SK-N-SH (cell line): ENCODE data around the gene FAM43B. TPM values are rescaled to one million over a fixed set of nuclear protein-coding genes. Genes with fewer than 3 reads are reported as not detected.
A peak's percentile ranks its signal among the peaks of the same experiment; 100 is the strongest.

Experiments
- CTCF ChIA-PET: fragments of 300-600, 350-600 bp; formaldehyde crosslinking; extraction: SDS; loops from one replicate; lab custom pipeline; 2021; lab: Yijun Ruan, JAX
- POLR2A ChIA-PET: fragments of 350-600 bp; sonication (Branson Sonifier 250); formaldehyde crosslinking; extraction: SDS; loops from one replicate; lab custom pipeline; 2020; ENCODE audit warnings: antibody characterized with exemption, inconsistent platforms; lab: Yijun Ruan, JAX
- DNase-seq: peaks from one replicate; pipeline ENCODE4 v3.0.0; 2012
- H2AFZ ChIP-seq: fragments of 200-600 bp; sonication (generic); 2 replicates; pipeline ENCODE4 v1.8.1; 2016; ENCODE audit warnings: antibody characterized with exemption, mild to moderate bottlenecking, low read depth
- H3F3A ChIP-seq: fragments of 200-600 bp; sonication (generic); replicated peaks from 2 replicates; pipeline ENCODE3; 2016; ENCODE audit warnings: antibody characterized with exemption, mild to moderate bottlenecking; ENCODE audit not compliant: insufficient read depth
- H3K27ac ChIP-seq, 2 experiments: fragments of 200-500 bp in 1 of 2; fragments of 200-600 bp in 1 of 2; sonication (Bioruptor generic) in 1 of 2; sonication (generic), shearing (Covaris generic) in 1 of 2; 2 replicates each; pipeline versions ENCODE4 v1.5.1 to v1.6.1; 2014 to 2016; ENCODE audit warnings: low read depth in 2 of 2, inconsistent platforms in 1 of 2, low read length in 1 of 2, mild to moderate bottlenecking in 1 of 2, mixed read lengths in 1 of 2
- H3K27me3 ChIP-seq: fragments of 200-600 bp; sonication (generic), shearing (Covaris generic); 2 replicates; pipeline ENCODE4 v1.6.1; 2016; ENCODE audit warnings: mixed run types; ENCODE audit not compliant: insufficient read depth
- H3K36me3 ChIP-seq, 2 experiments: fragments of 200-500 bp in 1 of 2; fragments of 200-600 bp in 1 of 2; sonication (Bioruptor generic) in 1 of 2; sonication (generic) in 1 of 2; replicated peaks in 1 of 2; 2 replicates each; pipeline versions ENCODE3 to v1.5.1; 2014 to 2016; ENCODE audit warnings: low read length in 1 of 2, mild to moderate bottlenecking in 1 of 2; ENCODE audit not compliant: insufficient read depth in 2 of 2, control insufficient read depth in 1 of 2
- H3K4me1 ChIP-seq, 2 experiments: fragments of 200-500 bp in 1 of 2; fragments of 200-600 bp in 1 of 2; sonication (Bioruptor generic) in 1 of 2; sonication (generic), shearing (Covaris generic) in 1 of 2; 2 replicates each; pipeline versions ENCODE4 v1.5.1 to v1.6.1; 2014 to 2016; ENCODE audit warnings: low read depth in 1 of 2, low read length in 1 of 2, mixed run types in 1 of 2; ENCODE audit not compliant: insufficient read depth in 2 of 2, control insufficient read depth in 1 of 2
- H3K4me2 ChIP-seq: fragments of 200-600 bp; sonication (generic), shearing (Covaris generic); 2 replicates; pipeline ENCODE4 v1.6.1; 2017; ENCODE audit warnings: mixed run types
- H3K4me3 ChIP-seq, 2 experiments: fragments of 200-500 bp in 1 of 2; fragments of 200-600 bp in 1 of 2; sonication (Bioruptor generic) in 1 of 2; sonication (generic), shearing (Covaris generic) in 1 of 2; 2 replicates each; pipeline versions ENCODE4 v1.5.1 to v1.8.1; 2014 to 2016; ENCODE audit warnings: low read depth in 2 of 2, inconsistent platforms in 1 of 2, low read length in 1 of 2, mild to moderate bottlenecking in 1 of 2, mixed read lengths in 1 of 2, moderate library complexity in 1 of 2
- H3K79me2 ChIP-seq: fragments of 200-600 bp; sonication (generic); 2 replicates; pipeline ENCODE4 v1.8.1; 2017; ENCODE audit warnings: mild to moderate bottlenecking; ENCODE audit not compliant: insufficient read depth
- H3K9ac ChIP-seq: fragments of 200-600 bp; sonication (generic); 2 replicates; pipeline ENCODE4 v1.6.1; 2017; ENCODE audit warnings: mixed run types
- H3K9me2 ChIP-seq: fragments of 200-600 bp; sonication (generic); 2 replicates; pipeline ENCODE4 v1.6.1; 2017; ENCODE audit warnings: mixed run types
- H3K9me3 ChIP-seq: fragments of 200-600 bp; sonication (generic); 2 replicates; pipeline ENCODE4 v1.6.1; 2017; ENCODE audit warnings: mixed run types, mild to moderate bottlenecking, moderate library complexity
- H4K20me1 ChIP-seq: fragments of 200-600 bp; sonication (generic); 2 replicates; pipeline ENCODE4 v1.6.1; 2017; ENCODE audit warnings: mild to moderate bottlenecking, mixed run types; ENCODE audit not compliant: insufficient read depth
- ELF1 ChIP-seq: IDR thresholded peaks from 2 replicates; pipeline ENCODE4 v1.4.0; 2012
- EZH2phosphoT487 ChIP-seq: fragments of 200-600 bp; sonication (generic); IDR thresholded peaks from 2 replicates; pipeline ENCODE4 v1.6.1; 2017; ENCODE audit warnings: low read depth, mixed run types, mild to moderate bottlenecking, antibody characterized with exemption, moderate library complexity, borderline replicate concordance
- FOSL2 ChIP-seq: IDR thresholded peaks from 2 replicates; pipeline ENCODE4 v1.4.0; 2012; ENCODE audit warnings: low read depth, mild to moderate bottlenecking, moderate library complexity, borderline replicate concordance
- FOXJ3 ChIP-seq: sonication (generic); formaldehyde crosslinking; IDR thresholded peaks from 2 replicates; pipeline ENCODE4 v1.5.1; 2020; ENCODE audit warnings: mild to moderate bottlenecking, missing genetic modification reagents
- JUND ChIP-seq: IDR thresholded peaks from 2 replicates; pipeline ENCODE4 v1.4.0; 2012
- MEF2A ChIP-seq: IDR thresholded peaks from 2 replicates; pipeline ENCODE4 v1.4.0; 2012; ENCODE audit warnings: low read depth, borderline replicate concordance
- MXI1 ChIP-seq: IDR thresholded peaks from 2 replicates; pipeline ENCODE4 v1.6.1; 2012; ENCODE audit warnings: mild to moderate bottlenecking, low read depth, low read length, improper control_type of control experiment
- NFIC ChIP-seq: IDR thresholded peaks from 2 replicates; pipeline ENCODE4 v1.4.0; 2012; ENCODE audit warnings: borderline replicate concordance
- NRF1 ChIP-seq: IDR thresholded peaks from 2 replicates; pipeline ENCODE4 v1.6.1; 2012; ENCODE audit warnings: low read depth, mild to moderate bottlenecking, low read length
- POLR2AphosphoS5 ChIP-seq: IDR thresholded peaks from 2 replicates; pipeline ENCODE4 v1.6.1; 2012; ENCODE audit warnings: low read depth, low read length
- RAD21 ChIP-seq: IDR thresholded peaks from 2 replicates; pipeline ENCODE4 v1.6.1; 2012; ENCODE audit warnings: mild to moderate bottlenecking, low read length
- REST ChIP-seq: IDR thresholded peaks from 2 replicates; pipeline ENCODE4 v1.6.1; 2012; ENCODE audit warnings: mild to moderate bottlenecking, low read depth, low read length, moderate library complexity
- SIN3A ChIP-seq: IDR thresholded peaks from 2 replicates; pipeline ENCODE4 v1.6.1; 2012; ENCODE audit warnings: low read depth, mild to moderate bottlenecking, low read length, moderate library complexity, borderline replicate concordance
- TAF1 ChIP-seq: IDR thresholded peaks from 2 replicates; pipeline ENCODE4 v1.6.1; 2012; ENCODE audit warnings: low read depth, mild to moderate bottlenecking, low read length, moderate library complexity, borderline replicate concordance
- TEAD4 ChIP-seq: IDR thresholded peaks from 2 replicates; pipeline ENCODE4 v1.4.0; 2012; ENCODE audit warnings: mild to moderate bottlenecking, borderline replicate concordance; ENCODE audit not compliant: insufficient read depth
- USF1 ChIP-seq: IDR thresholded peaks from 2 replicates; pipeline ENCODE4 v1.4.0; 2012; ENCODE audit warnings: low read depth, borderline replicate concordance
- YY1 ChIP-seq: IDR thresholded peaks from 2 replicates; pipeline ENCODE4 v1.4.0; 2012; ENCODE audit warnings: low read depth, mild to moderate bottlenecking
- WGBS: methylation state at CpG from one replicate; pipeline ENCODE4 v1.1.6; 2017; ENCODE audit warnings: low lambda C conversion rate; 5-methylcytosine and 5-hydroxymethylcytosine counted together
- polyA plus RNA-seq, 3 experiments: library from polyadenylated mRNA; depleted of rRNA; stranded (reverse); fragments of >200 nt; gene quantifications; 2 replicates each; pipeline ENCODE4 v1.2.3, GENCODE V29; 2012
- TF ChIP-seq, protein P1 (sequence below): fragments of 150-350 bp; IDR thresholded peaks from 2 replicates; pipeline ENCODE4 v1.6.1; 2017; ENCODE audit warnings: antibody characterized with exemption, low read length, low read depth, borderline replicate concordance
- TF ChIP-seq, protein P2 (sequence below): fragments of 150-350 bp; IDR thresholded peaks from 2 replicates; pipeline ENCODE4 v1.6.1; 2016; ENCODE audit warnings: mild to moderate bottlenecking, low read depth, low read length
- TF ChIP-seq, protein P3 (sequence below): fragments of 200-600 bp; sonication (generic); IDR thresholded peaks from 2 replicates; pipeline ENCODE4 v1.6.1; 2017; ENCODE audit warnings: antibody characterized with exemption, mild to moderate bottlenecking, moderate library complexity

FAM43B gene
- polyA plus RNA-seq, 1 of the 3 experiments (the other 2 are of a cell fraction): not detected

- ChIA-PET POLR2A (interaction anchor here (1.0 to 1.1 kb wide), 2 partner anchors 108 to 149 kb away, joined by 3 read pairs; partner anchors contain the start of gene DDOST), CTCF (interaction anchor here (0.6 to 2.2 kb wide), 10 partner anchors 12 to 636 kb away, joined by 3 to 18 read pairs (median 3); partner anchors contain the start of gene PINK1)
- H4K20me1 ChIP-seq: no peaks in the 10 kb centered on the region
- no peaks in the 10 kb centered on the region for H3K36me3 ChIP-seq
- H3F3A ChIP-seq: no peaks in the 10 kb centered on the region
- H3K27ac ChIP-seq: no peak overlapping the region
- no peaks in the 10 kb centered on the region for H3K9me2 ChIP-seq
- peaks cover 58% of the 10 kb centered on the region for H3K27me3 ChIP-seq
- TF ChIP-seq REST (no peak), FOSL2 (no peak), USF1 (no peak), YY1 (no peak), NRF1 (no peak), JUND (no peak), ELF1 (no peak), TEAD4 (no peak), MXI1 (no peak), POLR2AphosphoS5 (no peak), TAF1 (no peak), EZH2phosphoT487 (no peak), NFIC (no peak), RAD21 (no peak), SIN3A (no peak), FOXJ3 (no peak), MEF2A (no peak)
- TF ChIP-seq, protein P1, sequence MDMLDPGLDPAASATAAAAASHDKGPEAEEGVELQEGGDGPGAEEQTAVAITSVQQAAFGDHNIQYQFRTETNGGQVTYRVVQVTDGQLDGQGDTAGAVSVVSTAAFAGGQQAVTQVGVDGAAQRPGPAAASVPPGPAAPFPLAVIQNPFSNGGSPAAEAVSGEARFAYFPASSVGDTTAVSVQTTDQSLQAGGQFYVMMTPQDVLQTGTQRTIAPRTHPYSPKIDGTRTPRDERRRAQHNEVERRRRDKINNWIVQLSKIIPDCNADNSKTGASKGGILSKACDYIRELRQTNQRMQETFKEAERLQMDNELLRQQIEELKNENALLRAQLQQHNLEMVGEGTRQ: no peak
- TF ChIP-seq, protein P2, sequence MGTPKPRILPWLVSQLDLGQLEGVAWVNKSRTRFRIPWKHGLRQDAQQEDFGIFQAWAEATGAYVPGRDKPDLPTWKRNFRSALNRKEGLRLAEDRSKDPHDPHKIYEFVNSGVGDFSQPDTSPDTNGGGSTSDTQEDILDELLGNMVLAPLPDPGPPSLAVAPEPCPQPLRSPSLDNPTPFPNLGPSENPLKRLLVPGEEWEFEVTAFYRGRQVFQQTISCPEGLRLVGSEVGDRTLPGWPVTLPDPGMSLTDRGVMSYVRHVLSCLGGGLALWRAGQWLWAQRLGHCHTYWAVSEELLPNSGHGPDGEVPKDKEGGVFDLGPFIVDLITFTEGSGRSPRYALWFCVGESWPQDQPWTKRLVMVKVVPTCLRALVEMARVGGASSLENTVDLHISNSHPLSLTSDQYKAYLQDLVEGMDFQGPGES: no peak
- TF ChIP-seq, protein P3, sequence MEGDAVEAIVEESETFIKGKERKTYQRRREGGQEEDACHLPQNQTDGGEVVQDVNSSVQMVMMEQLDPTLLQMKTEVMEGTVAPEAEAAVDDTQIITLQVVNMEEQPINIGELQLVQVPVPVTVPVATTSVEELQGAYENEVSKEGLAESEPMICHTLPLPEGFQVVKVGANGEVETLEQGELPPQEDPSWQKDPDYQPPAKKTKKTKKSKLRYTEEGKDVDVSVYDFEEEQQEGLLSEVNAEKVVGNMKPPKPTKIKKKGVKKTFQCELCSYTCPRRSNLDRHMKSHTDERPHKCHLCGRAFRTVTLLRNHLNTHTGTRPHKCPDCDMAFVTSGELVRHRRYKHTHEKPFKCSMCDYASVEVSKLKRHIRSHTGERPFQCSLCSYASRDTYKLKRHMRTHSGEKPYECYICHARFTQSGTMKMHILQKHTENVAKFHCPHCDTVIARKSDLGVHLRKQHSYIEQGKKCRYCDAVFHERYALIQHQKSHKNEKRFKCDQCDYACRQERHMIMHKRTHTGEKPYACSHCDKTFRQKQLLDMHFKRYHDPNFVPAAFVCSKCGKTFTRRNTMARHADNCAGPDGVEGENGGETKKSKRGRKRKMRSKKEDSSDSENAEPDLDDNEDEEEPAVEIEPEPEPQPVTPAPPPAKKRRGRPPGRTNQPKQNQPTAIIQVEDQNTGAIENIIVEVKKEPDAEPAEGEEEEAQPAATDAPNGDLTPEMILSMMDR: no peak
- H3K9me3 ChIP-seq: no peaks in the 10 kb centered on the region
- H2AFZ ChIP-seq: no peak overlapping the region
- H3K79me2 ChIP-seq: no peaks in the 10 kb centered on the region
- peak; percentile 71 for DNase-seq
- peak overlapping the region in 1 of 2 experiments; percentile 36; a peak in 2 of 4 replicates for H3K4me3 ChIP-seq
- WGBS: 12% methylated on average over 27 of the region's 82 CpGs
- H3K4me2 ChIP-seq: peak overlapping the region; percentile 50; the same call in 1 of the 2 replicates
- H3K4me1 ChIP-seq: peaks cover 0 to 17% of the 10 kb centered on the region in 2 experiments; a peak in 1 of 4 replicates
- H3K9ac ChIP-seq: no peak overlapping the region
Measured at GRCh38 chr1:20552728-20553445, 514 bp downstream of the FAM43B start.
